ENCODE data around the gene ZSWIM9.
"Not testable (repeated sequence)": the region's sequence is repeated elsewhere in the genome, so short reads cannot be mapped to it uniquely, and the experiment has no call there.

Gene ZSWIM9

GRCh38 chr19:48221628-48222027 is 51.1 kb downstream of the ZSWIM9 start:
- no peak for DNase-seq

- DNase-seq, result no peak
Observed at GRCh38 chr19:48230555-48231129, 60.2 kb downstream of the ZSWIM9 start.

GRCh38 chr19:48237057-48237456 is 66.6 kb downstream of the ZSWIM9 start:
- DNase-seq, result no peak

GRCh38 chr19:48239120-48239519 is 68.6 kb downstream of the ZSWIM9 start:
- no peak for DNase-seq

- no peak for DNase-seq
Observed at GRCh38 chr19:48239582-48240141, 69.2 kb downstream of the ZSWIM9 start.

GRCh38 chr19:48241771-48242170 is 71.3 kb downstream of the ZSWIM9 start:
- DNase-seq, result not testable (repeated sequence)

GRCh38 chr19:48244281-48244680 is 73.8 kb downstream of the ZSWIM9 start:
- DNase-seq, result no peak

- no peak for DNase-seq
Observed at GRCh38 chr19:48246101-48246500, 75.6 kb downstream of the ZSWIM9 start.

GRCh38 chr19:48247212-48247611 is 76.7 kb downstream of the ZSWIM9 start:
- DNase-seq, result no peak
